ENCODE data around the gene DHRS1. TPM values are rescaled to one million over a fixed set of nuclear protein-coding genes. Genes with fewer than 3 reads are reported as not detected.

The DHRS1 gene
- total RNA-seq, 4 donors from 2014 or later = 22.7 to 33.0 (median 28.6) TPM

DNA sequence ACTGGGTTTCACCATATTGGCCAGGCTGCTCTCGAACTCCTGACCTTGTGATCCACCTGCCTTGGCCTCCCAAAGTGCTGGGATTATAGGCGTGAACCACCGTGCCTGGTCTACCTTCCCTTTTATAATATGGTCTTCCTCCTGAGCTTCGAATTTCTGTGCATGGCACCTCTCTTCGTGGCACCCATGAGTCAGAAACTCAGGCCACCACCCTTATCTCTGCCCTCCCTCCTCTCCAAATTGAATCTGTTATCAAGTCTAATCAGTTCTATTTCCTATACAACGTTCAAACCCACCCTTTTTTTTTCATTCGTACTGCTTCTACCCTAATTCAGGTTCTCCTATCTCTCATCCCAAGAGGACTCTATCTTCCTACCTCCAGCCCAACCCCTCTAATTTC, 52.2 kb downstream of the DHRS1 start:
- TF ChIP-seq, protein P1, sequence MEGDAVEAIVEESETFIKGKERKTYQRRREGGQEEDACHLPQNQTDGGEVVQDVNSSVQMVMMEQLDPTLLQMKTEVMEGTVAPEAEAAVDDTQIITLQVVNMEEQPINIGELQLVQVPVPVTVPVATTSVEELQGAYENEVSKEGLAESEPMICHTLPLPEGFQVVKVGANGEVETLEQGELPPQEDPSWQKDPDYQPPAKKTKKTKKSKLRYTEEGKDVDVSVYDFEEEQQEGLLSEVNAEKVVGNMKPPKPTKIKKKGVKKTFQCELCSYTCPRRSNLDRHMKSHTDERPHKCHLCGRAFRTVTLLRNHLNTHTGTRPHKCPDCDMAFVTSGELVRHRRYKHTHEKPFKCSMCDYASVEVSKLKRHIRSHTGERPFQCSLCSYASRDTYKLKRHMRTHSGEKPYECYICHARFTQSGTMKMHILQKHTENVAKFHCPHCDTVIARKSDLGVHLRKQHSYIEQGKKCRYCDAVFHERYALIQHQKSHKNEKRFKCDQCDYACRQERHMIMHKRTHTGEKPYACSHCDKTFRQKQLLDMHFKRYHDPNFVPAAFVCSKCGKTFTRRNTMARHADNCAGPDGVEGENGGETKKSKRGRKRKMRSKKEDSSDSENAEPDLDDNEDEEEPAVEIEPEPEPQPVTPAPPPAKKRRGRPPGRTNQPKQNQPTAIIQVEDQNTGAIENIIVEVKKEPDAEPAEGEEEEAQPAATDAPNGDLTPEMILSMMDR (IDR thresholded peaks at IDR 0.05; ENCODE audit: low read depth) = no peak

DNA sequence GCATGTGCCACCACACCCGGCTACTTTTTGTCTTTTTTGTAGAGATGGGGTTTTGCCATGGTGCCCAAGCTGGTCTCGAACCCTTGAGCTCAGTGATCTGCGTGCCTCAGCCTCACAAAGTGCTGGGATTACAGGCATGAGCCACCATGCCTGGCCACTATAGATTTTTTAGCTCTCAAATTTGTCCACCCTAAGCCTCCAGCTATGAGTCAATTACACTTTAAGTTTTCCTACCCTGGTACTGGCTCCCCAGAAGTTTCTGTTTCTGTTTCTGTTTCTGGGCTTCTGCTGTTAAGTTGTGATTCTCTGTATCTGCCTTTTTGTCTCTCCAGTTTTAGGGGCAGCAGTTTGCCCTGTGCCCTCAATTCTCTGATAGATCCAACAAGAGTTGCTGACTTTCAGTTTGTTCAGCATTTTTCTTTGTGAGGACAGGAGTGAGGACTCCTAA, 52.8 kb downstream of the DHRS1 start:
- TF ChIP-seq, protein P1 (IDR thresholded peaks at IDR 0.05; ENCODE audit: low read depth) = no peak

DNA sequence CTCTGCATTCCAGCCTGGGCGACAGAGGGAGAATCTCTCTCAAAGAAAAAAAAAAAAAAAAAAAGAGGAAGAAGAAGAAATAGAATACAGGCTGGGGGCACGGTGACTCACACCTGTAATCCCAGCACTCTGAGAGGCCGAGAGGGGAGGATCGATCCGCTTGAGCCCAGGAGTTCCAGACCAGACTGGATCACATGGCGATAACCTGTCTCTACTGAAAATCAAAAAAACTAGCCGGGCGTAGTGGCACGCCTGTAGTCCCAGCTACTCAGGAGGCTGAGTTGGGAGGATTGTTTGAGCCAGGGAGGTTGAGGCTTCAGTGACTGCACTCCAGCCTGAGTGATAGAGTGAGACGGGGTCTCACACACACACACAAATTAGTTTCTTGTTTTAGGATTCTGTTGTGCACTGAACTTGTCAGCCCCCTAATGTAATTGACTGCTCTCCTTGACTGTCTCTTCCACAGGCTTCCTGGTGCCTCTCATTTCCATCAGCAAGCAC, 56.2 kb downstream of the DHRS1 start:
- TF ChIP-seq, protein P1 (IDR thresholded peaks at IDR 0.05; ENCODE audit: low read depth) = no peak

DNA sequence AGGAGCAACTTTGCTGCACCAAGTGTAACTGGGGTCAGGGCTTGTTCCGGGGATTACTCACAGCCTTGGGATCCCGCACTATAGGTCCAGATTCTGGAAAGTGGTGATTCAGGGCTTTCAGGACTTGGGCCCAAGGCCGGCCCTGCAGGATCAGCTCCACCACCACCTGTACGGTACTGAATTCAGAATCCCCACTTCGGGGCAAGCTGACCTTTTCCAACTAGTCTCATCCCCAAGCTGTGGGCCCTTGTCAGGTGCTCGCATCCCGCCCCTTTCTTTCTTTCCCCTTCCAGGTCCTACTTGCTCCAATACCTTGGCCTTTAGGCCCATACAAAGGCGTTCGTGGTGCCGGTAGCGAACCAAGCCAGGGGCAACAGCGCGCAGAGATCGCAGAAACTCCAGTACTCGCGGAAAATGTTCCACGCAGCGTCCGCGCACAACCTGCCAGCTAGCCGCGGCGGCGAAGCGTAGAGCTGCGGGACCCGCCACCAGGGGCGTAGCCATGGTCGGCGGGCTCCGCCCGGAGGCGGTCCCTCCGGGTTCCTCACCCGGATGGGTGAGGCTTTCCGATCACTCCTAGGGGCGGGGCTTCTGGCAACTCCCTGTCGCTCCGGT, 57.6 kb downstream of the DHRS1 start:
- TF ChIP-seq, protein P1 (IDR thresholded peaks at IDR 0.05; ENCODE audit: low read depth) = no peak

Other genes with a start within 250 kb of the DHRS1 start
- gene CARMIL3, start 247.8 kb downstream of the DHRS1 start, total RNA-seq = under 1 TPM in 3 of 4 donors, not detected in 1; 0.17 to 0.33 (median 0.22) TPM
- gene CPNE6, start 228.2 kb downstream of the DHRS1 start, total RNA-seq = not detected
- gene PCK2, start 205.5 kb downstream of the DHRS1 start, total RNA-seq = 100 to 1,000 TPM in 1 of 4 donors, 10 to 100 TPM in 3; 24.0 to 125 (median 53.1) TPM
- gene DCAF11, start 185.0 kb downstream of the DHRS1 start, total RNA-seq = 10 to 100 TPM; 39.6 to 83.5 (median 53.2) TPM
- gene NRL, start 184.8 kb downstream of the DHRS1 start, total RNA-seq = 1 to 10 TPM in 3 of 4 donors, not detected in 1; 1.0 to 3.0 (median 1.1) TPM
- under 1 TPM in 1 of 4 donors, not detected in 3; 0.68 TPM for gene FITM1, start 169.1 kb downstream of the DHRS1 start, total RNA-seq
- gene PSME1, start 163.6 kb downstream of the DHRS1 start, total RNA-seq = 100 to 1,000 TPM in 2 of 4 donors, 10 to 100 TPM in 2; 89.6 to 110 (median 99.7) TPM
- gene EMC9, start 158.2 kb downstream of the DHRS1 start, total RNA-seq = 10 to 100 TPM in 2 of 4 donors, 1 to 10 TPM in 2; 6.7 to 16.3 (median 11.6) TPM
- 10 to 100 TPM; 34.5 to 42.8 (median 39.5) TPM for gene PSME2, start 153.2 kb downstream of the DHRS1 start, total RNA-seq
- 10 to 100 TPM; 21.7 to 54.8 (median 27.4) TPM for gene RNF31, start 152.3 kb downstream of the DHRS1 start, total RNA-seq
- 10 to 100 TPM; 31.6 to 83.1 (median 55.9) TPM for gene IRF9, start 138.5 kb downstream of the DHRS1 start, total RNA-seq
- 10 to 100 TPM in 1 of 4 donors, 1 to 10 TPM in 3; 3.1 to 27.7 (median 5.5) TPM for gene REC8, start 127.7 kb downstream of the DHRS1 start, total RNA-seq
- 10 to 100 TPM; 12.1 to 60.0 (median 17.3) TPM for gene IPO4, start 111.0 kb downstream of the DHRS1 start, total RNA-seq
- 10 to 100 TPM; 36.7 to 46.6 (median 41.5) TPM for gene TM9SF1, start 104.3 kb downstream of the DHRS1 start, total RNA-seq
- not detected for gene TSSK4, start 94.1 kb downstream of the DHRS1 start, total RNA-seq
- 100 to 1,000 TPM in 2 of 4 donors, 10 to 100 TPM in 2; 54.1 to 114 (median 82.3) TPM for gene CHMP4A, start 86.3 kb downstream of the DHRS1 start, total RNA-seq
- 10 to 100 TPM; 14.3 to 30.3 (median 24.1) TPM for gene MDP1, start 83.7 kb downstream of the DHRS1 start, total RNA-seq
- gene NEDD8, start 67.4 kb downstream of the DHRS1 start, total RNA-seq = 100 to 1,000 TPM; 106 to 156 (median 122) TPM
- gene GMPR2, start 66.9 kb downstream of the DHRS1 start, total RNA-seq = 10 to 100 TPM; 31.3 to 75.5 (median 54.3) TPM
- gene TINF2, start 57.2 kb downstream of the DHRS1 start, total RNA-seq = 10 to 100 TPM; 46.1 to 68.0 (median 58.3) TPM
- 1 to 10 TPM in 1 of 4 donors, under 1 TPM in 2, not detected in 1; 0.49 to 1.3 (median 0.85) TPM for gene TGM1, start 36.6 kb downstream of the DHRS1 start, total RNA-seq
- gene RABGGTA, start 28.2 kb downstream of the DHRS1 start, total RNA-seq = 10 to 100 TPM; 11.9 to 34.9 (median 22.6) TPM
- 10 to 100 TPM; 14.3 to 19.4 (median 15.1) TPM for gene NOP9, start 70 bp upstream of the DHRS1 start, total RNA-seq
- gene CIDEB, start 8.2 kb upstream of the DHRS1 start, total RNA-seq = 10 to 100 TPM in 2 of 4 donors, 1 to 10 TPM in 2; 5.2 to 14.3 (median 10.3) TPM
- gene LTB4R2, start 10.4 kb upstream of the DHRS1 start, total RNA-seq = 10 to 100 TPM in 1 of 4 donors, 1 to 10 TPM in 3; 2.0 to 11.9 (median 6.4) TPM
- 10 to 100 TPM in 1 of 4 donors, 1 to 10 TPM in 3; 4.2 to 10.9 (median 7.5) TPM for gene LTB4R, start 11.7 kb upstream of the DHRS1 start, total RNA-seq
- gene ADCY4, start 35.3 kb upstream of the DHRS1 start, total RNA-seq = 100 to 1,000 TPM in 1 of 4 donors, 10 to 100 TPM in 3; 16.5 to 103 (median 28.8) TPM
- gene RIPK3, start 40.2 kb upstream of the DHRS1 start, total RNA-seq = 10 to 100 TPM; 10.3 to 14.3 (median 12.3) TPM
- gene NFATC4, start 68.4 kb upstream of the DHRS1 start, total RNA-seq = 10 to 100 TPM; 20.9 to 33.5 (median 26.1) TPM
- gene NYNRIN, start 99.2 kb upstream of the DHRS1 start, total RNA-seq = 10 to 100 TPM in 1 of 4 donors, 1 to 10 TPM in 3; 4.7 to 14.5 (median 7.8) TPM
- 1 to 10 TPM; 2.7 to 6.4 (median 4.0) TPM for gene CBLN3, start 129.9 kb upstream of the DHRS1 start, total RNA-seq
- gene KHNYN, start 130.2 kb upstream of the DHRS1 start, total RNA-seq = 10 to 100 TPM; 29.5 to 81.8 (median 57.2) TPM
- gene SDR39U1, start 143.0 kb upstream of the DHRS1 start, total RNA-seq = 10 to 100 TPM; 24.5 to 39.7 (median 27.6) TPM
- 1 to 10 TPM in 2 of 4 donors, under 1 TPM in 1, not detected in 1; 0.98 to 2.2 (median 1.9) TPM for gene CMA1, start 208.5 kb upstream of the DHRS1 start, total RNA-seq

Data from subcutaneous adipose tissue (tissue), 4 donors.